HL-60 (cell line): ENCODE data around the gene KLF3.

Source experiments
- DNase-seq, 2 experiments: peaks; one replicate each; pipeline ENCODE4 v3.0.0-alpha.2; 2010 to 2020; ENCODE audit warnings: low read depth in 1 of 2, low spot score in 1 of 2
- H3K27ac ChIP-seq: fragments of 250-450 bp; sonication (Bioruptor Pico); replicated peaks from 2 replicates; pipeline ENCODE4 v1.5.1; 2020; ENCODE audit warnings: mild to moderate bottlenecking, moderate library complexity
- H3K27me3 ChIP-seq: fragments of 250-450 bp; sonication (Bioruptor Pico); 2 replicates; pipeline ENCODE4 v1.5.1; 2021; ENCODE audit warnings: mild to moderate bottlenecking, moderate library complexity; ENCODE audit not compliant: insufficient read depth, poor library complexity, severe bottlenecking
- H3K4me3 ChIP-seq: replicated peaks from 2 replicates; pipeline ENCODE4 v1.5.1; 2011; ENCODE audit warnings: mild to moderate bottlenecking, control low read depth, low read length; ENCODE audit not compliant: insufficient read depth
- CTCF ChIP-seq: IDR thresholded peaks from one replicate; pipeline ENCODE4 v1.5.1; 2011; ENCODE audit warnings: low read length, control low read depth, inconsistent platforms; ENCODE audit not compliant: insufficient read depth
- GABPA ChIP-seq: IDR thresholded peaks from 2 replicates; pipeline ENCODE4 v1.6.1; 2012; ENCODE audit warnings: low read depth
- POLR2AphosphoS5 ChIP-seq: IDR thresholded peaks from 2 replicates; pipeline ENCODE4 v1.6.1; 2012; ENCODE audit warnings: low read depth
- REST ChIP-seq: IDR thresholded peaks from 2 replicates; pipeline ENCODE4 v1.6.1; 2012; ENCODE audit warnings: low read depth; ENCODE audit not compliant: insufficient replicate concordance
- SPI1 ChIP-seq: IDR thresholded peaks from 2 replicates; pipeline ENCODE4 v1.6.1; 2012; ENCODE audit warnings: low read depth, mild to moderate bottlenecking, borderline replicate concordance

Gene KLF3

GRCh38 chr4:38691251-38692008, 27.4 kb downstream of the KLF3 start:
- no peak overlapping the region for H3K27ac ChIP-seq
- TF ChIP-seq POLR2AphosphoS5 (no peak), CTCF (no peak), REST (no peak), GABPA (no peak), SPI1 (no peak)

GRCh38 chr4:38692421-38692820, 28.4 kb downstream of the KLF3 start:
- Histone ChIP-seq H3K27me3 (no peaks in the 10 kb centered on the region), H3K4me3 (no peak overlapping the region), H3K27ac (no peak overlapping the region)
- DNase-seq = no peak
- TF ChIP-seq POLR2AphosphoS5 (no peak), REST (no peak), GABPA (no peak), SPI1 (no peak), CTCF (no peak)

More at GRCh38 chr4:38691251-38692008, 27.4 kb downstream of the KLF3 start:
- Histone ChIP-seq H3K4me3 (no peak overlapping the region), H3K27me3 (no peaks in the 10 kb centered on the region)
- DNase-seq = no peak

GRCh38 chr4:38693569-38693968, 29.6 kb downstream of the KLF3 start:
- H3K27me3 ChIP-seq = no peaks in the 10 kb centered on the region
- no peak for TF ChIP-seq REST
- TF ChIP-seq POLR2AphosphoS5 = no peak
- TF ChIP-seq GABPA = no peak
- TF ChIP-seq SPI1 = no peak

More at GRCh38 chr4:38693569-38693968, 29.6 kb downstream of the KLF3 start:
- no peak for DNase-seq
- no peak overlapping the region for H3K27ac ChIP-seq
- no peak overlapping the region for H3K4me3 ChIP-seq
